Central memory CD4-positive, alpha-beta T cell (primary cell): ENCODE data around the gene CLSTN2.

Source experiments
- DNase-seq: peaks from one replicate; pipeline ENCODE4 v3.0.0; 2022

The CLSTN2 gene

DNA sequence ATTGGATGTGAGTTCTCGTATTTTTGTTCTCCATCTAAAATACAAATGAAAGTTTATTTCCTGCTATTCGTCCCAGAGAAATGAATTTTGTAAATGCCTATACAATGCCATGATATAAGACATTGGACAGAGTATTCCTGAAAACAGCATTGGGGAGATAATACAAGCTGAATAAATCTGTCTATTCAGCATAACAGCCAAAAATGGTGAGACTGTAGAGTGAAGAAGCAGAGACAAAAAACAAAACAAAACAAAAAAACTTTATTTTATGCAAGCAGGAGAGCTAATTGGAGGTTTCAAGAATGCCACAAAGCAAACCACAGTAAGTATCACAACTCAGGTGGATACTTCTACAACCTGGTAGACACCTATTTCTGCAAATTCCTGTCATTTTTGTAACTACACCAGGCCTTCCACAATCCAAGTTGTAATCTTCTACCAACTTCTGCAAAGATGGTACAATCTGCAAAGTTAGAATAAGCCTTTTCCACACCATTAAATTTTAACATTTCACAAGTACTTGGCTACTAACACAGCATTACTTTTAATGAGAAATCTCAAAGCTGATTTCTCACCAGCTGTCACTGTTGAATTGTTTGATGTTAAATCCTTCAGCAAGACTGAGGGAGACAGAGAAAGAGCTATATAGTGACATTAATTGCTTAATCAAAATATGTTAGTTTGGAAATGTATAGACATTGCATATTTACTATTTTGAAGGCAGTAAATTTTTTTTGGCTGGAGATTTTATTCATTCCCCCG lies 163.1 kb downstream of the CLSTN2 start:
- DNase-seq = no peak

DNA sequence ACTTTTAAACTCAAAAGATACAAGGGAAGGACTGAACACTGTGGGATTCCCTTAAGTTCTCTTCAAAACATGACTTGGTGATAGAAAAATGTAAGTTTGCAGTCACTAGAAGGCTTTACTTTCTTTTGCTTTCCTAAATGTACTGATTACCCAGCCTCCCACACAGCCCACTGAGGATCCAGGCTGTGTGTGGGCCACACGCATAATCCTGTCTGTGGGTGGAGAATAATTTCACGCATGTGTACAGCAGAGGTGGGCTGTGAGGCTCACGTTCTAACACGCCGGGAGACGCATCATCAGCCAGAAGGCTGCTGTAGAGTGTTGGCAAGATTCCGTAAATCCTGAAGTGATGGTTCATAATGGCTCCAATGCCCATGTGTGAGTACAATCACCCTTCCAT lies 165.5 kb downstream of the CLSTN2 start:
- DNase-seq = no peak

DNA sequence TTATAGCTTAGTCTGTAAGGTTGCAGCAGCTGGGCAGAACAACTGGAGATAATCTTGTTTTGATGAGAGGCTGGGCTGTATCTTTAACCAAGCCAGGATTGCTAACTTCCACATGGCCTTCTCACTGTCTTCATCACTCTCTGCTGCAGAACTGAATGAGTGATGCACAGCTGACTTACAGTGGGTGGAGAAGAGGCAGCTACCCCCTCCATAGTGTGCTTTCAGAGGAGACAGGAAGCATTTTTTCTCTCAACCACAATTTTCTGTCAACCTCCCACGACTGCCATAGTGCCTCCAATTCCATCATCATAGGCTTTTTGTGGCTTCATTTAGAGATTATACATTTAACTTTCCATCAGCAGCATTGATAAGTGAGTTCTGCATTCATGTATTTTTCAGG lies 168.2 kb downstream of the CLSTN2 start:
- no peak for DNase-seq

DNA sequence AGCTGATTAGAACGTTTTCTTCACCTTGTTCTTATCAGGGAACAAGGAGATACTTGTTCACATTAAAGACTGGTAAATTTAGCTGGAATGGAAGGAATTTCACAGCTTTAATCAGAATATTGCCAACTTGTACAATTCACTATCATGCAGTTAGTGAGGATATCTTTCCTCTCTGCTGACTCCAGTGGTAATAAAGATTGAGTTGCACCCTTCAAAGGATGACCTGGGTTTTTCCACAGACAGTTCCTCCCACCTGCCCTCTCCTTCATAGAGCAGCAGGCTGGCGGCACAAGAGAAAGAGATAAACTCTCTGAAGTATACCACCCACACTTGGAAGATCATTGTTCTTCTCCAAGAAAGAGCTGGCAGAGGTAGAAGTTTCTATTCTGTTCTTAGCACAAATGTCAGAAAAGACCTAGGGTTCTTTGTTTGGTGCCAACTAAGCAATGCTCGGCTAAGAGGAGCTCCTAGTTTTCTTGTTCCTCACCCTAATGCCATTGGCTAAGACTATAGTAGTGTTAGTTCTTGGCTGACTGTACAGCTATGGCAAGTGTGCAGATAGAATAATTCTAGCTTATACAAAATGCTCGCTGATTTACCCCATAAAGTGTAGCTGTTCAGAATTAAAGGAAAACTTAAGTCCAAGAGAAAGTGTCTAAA lies 169.1 kb downstream of the CLSTN2 start:
- no peak for DNase-seq

DNA sequence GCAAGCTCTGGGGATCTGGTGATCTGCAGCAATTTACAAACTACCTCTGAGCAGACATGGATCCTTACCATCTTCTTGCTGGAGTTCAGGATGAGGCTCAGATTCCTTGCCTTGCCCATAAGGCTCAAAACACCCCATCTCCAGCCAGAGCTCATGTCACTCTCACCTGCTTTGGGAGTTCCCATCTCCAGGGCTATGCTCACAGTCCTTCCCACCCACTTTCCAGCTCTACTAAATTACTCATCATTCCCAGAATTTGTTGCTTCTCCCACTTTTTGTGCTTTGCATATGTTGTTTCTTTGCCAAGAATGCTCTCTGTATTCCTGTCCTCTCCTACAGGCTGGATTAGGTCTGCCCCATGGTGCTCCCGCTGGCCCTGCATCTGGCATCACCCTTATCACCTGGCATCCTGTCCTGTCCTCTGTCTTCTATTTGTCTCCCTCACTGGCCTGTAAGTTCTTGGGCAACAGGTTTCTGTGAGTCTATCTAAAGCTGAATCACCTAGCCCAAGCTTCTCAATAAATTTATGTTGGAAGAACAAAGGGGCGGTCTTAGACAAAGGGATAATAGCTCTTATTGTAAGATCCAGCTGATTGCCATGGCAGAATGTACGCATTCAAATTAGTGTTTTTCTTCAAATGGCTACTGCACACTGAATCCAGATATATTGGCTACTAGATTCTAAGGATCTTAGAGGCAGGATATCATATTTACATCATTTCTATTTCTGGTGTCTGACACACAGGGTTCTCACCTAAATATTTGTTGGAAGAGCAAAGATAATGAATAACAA lies 179.2 kb downstream of the CLSTN2 start:
- no peak for DNase-seq

GRCh38 chr3:140114789-140115080 lies 179.8 kb downstream of the CLSTN2 start:
- DNase-seq = no peak

DNA sequence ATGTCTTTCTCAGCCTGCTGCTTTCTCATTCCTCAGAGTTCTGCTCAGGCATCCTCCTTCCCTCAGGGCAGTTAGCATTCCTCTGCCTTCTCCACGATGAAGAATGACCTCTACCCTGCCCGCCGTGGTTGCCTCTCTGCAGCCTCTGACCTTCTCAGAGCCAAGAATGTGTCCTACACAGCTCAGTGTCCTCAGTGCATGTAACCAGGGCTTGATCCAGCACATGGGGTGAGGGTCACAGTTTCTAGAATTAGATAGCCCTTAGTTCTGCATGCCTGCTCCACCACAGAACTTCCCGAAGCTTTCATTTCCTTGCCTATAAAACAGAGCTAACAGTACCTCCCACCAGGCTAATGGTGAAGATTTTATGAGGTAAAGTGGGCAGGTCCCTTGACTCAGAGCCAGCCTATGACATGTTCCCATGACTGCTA lies 182.1 kb downstream of the CLSTN2 start:
- DNase-seq = no peak

GRCh38 chr3:140122183-140122582 lies 187.2 kb downstream of the CLSTN2 start:
- DNase-seq = no peak

DNA sequence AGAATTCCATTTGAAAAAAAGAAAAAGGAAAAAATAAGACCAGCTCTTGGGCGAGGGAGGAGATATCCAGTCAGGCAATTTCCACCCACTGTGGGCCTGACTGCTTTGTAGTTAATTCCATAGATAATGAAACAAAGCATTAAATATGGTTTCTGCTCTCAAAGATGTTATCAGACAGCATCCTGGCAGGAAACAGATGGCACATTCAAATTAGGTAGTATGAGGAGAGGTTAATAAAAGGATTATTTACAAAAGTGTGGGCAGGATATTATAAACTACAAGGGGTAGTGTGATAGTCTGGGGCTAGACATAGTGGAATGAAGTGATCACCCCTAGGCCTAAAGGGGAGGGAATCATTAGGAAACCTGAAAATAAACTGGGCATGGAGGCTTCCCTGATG lies 193.2 kb downstream of the CLSTN2 start:
- DNase-seq = no peak

- DNase-seq = no peak
Measured at GRCh38 chr3:140128631-140129030, 193.6 kb downstream of the CLSTN2 start.

- DNase-seq = no peak
Measured at GRCh38 chr3:140129768-140130284, 194.8 kb downstream of the CLSTN2 start.

GRCh38 chr3:140131895-140132294 lies 196.9 kb downstream of the CLSTN2 start:
- no peak for DNase-seq

- DNase-seq = no peak
Measured at GRCh38 chr3:140134231-140134965, 199.4 kb downstream of the CLSTN2 start.

DNA sequence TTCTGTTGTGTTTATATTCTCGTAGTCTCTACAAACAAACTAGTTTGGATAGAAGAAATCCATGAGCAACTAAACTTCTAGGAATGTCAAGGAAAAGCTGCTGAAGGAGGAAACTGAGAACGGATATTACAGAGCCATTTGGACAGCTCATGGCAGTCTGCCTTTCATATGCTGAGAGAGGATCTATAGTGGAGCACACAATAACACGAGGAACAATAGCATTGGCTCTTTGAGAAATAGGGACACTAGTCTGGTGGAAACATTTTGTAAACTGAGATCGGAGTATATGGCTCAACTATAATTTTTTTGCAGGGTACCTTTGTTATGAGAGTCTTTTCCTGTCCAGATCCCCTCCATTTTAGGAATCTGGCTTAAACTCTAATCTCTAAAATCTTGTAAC lies 200.5 kb downstream of the CLSTN2 start:
- DNase-seq = no peak

DNA sequence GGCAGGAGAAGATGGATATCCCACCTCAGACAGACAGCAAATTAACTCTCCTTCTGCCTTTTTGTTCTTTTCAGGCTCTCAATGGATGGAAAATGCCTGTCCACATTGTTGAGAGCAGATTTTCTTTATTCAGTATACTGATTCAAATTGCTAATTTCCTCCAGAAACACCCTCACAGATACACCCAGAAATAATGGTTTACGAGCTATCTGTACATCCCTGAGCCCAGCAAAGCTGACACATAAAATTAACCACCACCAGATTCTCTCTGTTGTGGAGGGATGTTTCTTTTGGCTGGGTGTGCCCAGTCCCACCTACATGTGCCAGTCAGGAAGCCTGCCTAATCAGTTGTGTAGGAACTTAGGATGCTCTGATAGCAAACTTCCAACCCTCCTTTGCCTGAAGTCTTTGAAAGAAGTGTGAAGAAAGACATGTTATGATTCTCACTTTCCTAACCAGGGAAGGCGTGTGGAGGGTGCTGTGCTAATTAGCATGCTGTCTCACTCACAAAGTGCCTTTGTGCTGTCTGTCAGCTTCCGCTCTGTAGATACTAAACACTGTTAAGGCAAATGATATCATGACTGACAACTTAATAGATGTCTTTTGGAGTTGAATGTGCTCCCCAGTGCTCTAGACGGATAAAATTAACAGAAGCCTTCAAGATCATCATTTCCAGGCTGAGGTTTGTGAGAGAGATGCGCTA lies 208.5 kb downstream of the CLSTN2 start:
- no peak for DNase-seq

GRCh38 chr3:140145528-140145927 lies 210.5 kb downstream of the CLSTN2 start:
- no peak for DNase-seq

DNA sequence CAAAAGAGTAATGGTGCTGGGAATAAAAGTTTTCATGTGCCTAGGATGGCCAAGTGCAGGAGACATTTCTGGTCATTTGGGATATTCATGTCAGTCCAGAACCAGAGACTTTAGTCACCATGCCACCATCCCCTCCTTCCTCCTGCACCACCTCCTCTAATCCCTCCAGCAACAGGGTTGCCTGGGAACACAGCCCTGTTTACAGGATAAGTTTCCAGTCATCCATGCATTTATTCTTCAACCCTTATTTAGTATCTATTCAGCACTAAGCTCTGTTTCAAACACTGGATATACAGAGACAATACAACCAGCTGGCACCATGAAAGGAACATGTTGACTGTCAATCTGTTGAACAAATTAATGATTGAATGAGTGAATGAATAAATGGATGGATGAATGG lies 211.7 kb downstream of the CLSTN2 start:
- no peak for DNase-seq

DNA sequence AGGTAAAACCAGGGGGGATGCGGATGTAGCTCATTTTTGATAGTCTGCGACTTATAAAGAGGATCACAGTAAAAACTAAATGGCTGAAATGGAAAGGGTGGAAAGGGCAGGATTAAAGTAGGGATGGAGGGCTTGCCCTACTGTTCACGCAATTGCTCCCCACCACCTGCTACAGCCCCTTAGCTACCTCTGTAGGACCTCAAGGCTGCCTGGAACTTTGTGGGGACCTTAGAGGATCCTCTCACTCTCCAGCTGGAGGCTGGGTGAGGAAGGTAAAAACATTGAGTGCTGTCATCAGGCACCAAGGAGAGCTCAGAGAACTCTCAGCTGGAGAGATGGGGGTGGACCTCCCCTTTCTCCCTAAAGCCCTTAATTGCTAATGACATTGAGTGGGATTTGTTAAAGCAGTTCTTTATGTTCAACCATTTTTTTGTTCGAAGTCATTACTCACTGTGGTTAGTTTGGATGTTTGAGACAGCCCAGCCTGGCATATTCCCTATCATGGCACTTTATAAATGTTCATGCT lies 213.0 kb downstream of the CLSTN2 start:
- no peak for DNase-seq

DNA sequence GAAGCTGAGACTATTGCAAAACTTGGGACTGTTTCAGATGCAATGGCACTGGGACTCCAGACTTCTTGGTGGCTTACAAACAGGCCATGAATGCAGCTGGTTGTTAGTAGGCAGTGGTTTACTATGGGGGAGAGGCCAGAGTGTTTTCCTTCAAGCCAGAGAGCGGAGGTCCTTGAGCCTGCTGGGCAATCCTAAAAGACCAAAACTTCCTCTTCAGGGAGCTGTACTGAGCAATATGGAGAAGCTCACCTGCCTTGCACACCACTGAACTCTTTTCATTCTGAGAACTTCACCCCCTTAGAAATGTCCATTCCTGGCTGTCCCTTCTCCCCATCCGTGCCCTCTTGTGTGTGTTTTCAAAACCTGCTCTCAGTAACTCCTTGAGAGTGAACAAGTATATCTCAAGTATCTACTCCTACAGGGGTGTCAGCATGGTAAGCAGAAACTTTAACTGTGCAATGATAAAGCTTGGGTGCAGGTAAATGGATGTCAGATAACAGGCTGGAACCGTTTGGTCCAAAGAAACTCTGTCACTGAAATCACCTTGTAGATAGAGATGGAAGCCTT lies 213.9 kb downstream of the CLSTN2 start:
- DNase-seq = no peak

GRCh38 chr3:140151321-140151720 lies 216.3 kb downstream of the CLSTN2 start:
- no peak for DNase-seq

GRCh38 chr3:140152851-140153639 lies 218.1 kb downstream of the CLSTN2 start:
- no peak for DNase-seq
